ENCODE data around the gene ADGRF5. TPM values are rescaled to one million over a fixed set of nuclear protein-coding genes. Genes with fewer than 3 reads are reported as not detected.

The ADGRF5 gene, protein sequence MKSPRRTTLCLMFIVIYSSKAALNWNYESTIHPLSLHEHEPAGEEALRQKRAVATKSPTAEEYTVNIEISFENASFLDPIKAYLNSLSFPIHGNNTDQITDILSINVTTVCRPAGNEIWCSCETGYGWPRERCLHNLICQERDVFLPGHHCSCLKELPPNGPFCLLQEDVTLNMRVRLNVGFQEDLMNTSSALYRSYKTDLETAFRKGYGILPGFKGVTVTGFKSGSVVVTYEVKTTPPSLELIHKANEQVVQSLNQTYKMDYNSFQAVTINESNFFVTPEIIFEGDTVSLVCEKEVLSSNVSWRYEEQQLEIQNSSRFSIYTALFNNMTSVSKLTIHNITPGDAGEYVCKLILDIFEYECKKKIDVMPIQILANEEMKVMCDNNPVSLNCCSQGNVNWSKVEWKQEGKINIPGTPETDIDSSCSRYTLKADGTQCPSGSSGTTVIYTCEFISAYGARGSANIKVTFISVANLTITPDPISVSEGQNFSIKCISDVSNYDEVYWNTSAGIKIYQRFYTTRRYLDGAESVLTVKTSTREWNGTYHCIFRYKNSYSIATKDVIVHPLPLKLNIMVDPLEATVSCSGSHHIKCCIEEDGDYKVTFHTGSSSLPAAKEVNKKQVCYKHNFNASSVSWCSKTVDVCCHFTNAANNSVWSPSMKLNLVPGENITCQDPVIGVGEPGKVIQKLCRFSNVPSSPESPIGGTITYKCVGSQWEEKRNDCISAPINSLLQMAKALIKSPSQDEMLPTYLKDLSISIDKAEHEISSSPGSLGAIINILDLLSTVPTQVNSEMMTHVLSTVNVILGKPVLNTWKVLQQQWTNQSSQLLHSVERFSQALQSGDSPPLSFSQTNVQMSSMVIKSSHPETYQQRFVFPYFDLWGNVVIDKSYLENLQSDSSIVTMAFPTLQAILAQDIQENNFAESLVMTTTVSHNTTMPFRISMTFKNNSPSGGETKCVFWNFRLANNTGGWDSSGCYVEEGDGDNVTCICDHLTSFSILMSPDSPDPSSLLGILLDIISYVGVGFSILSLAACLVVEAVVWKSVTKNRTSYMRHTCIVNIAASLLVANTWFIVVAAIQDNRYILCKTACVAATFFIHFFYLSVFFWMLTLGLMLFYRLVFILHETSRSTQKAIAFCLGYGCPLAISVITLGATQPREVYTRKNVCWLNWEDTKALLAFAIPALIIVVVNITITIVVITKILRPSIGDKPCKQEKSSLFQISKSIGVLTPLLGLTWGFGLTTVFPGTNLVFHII (N-terminal part only)
- total RNA-seq: 209 and 276 TPM in 2 replicates

DNA sequence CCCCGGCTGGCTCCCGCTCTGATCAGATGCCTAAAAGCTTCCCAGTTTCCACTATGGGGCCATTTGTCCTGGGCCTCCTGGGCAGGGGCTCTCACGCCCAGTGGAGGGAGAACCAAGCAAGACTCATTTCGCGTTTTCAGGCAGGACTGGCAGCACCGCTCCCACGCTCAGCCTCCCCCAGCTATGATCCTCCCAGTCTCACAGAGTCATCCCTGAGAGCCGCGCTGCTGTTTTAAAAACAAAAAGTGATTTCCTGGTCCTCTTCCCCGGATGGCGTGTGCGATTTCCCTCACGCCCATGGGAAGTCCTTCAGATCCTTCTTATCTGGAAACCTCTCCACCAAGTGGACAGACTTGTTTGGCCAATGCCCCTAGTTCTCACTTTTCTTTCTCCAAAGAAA lies at the start of gene ADGRF5:
Gene ADGRF5, minus strand, starts transcription at position 208 of the 400 bp plus-strand sequence. CDS start 15,176 bp downstream, outside the sequence.

Other genes with a start within 250 kb of the ADGRF5 start
- gene TDRD6, start 234.1 kb downstream of the ADGRF5 start, total RNA-seq: under 0.01 and 0.06 TPM in 2 replicates
- gene PLA2G7, start 186.6 kb downstream of the ADGRF5 start, total RNA-seq: 0.16 TPM in 1 of 2 replicates, not detected in the other
- gene ANKRD66, start 175.0 kb downstream of the ADGRF5 start, total RNA-seq: not detected in 2 replicates
- not detected in 2 replicates for gene MEP1A, start 128.5 kb downstream of the ADGRF5 start, total RNA-seq
- gene ADGRF1, start 120.4 kb upstream of the ADGRF5 start, total RNA-seq: not detected in 2 replicates

Measured in bladder microvascular endothelial cell (primary cell).